CD14-positive monocyte (primary cell): ENCODE data around the gene GIPC3. TPM values are rescaled to one million over a fixed set of nuclear protein-coding genes. Genes with fewer than 3 reads are reported as not detected.

Source experiments
- DNase-seq, 3 donors: peaks; one replicate each; pipeline ENCODE4 v3.0.0-alpha.2; 2011 to 2022
- H2AFZ ChIP-seq: 2 replicates; pipeline ENCODE4 v1.6.0; 2012; ENCODE audit warnings: mild to moderate bottlenecking, low read depth, low read length, inconsistent platforms; ENCODE audit not compliant: insufficient read depth, poor library complexity, severe bottlenecking
- H3K27ac ChIP-seq, 2 donors: 1 replicate in 1 of 2; 2 replicates in 1 of 2; pipeline ENCODE4 v1.5.1; 2012 to 2013; ENCODE audit warnings: low read length in 2 of 2, control low read depth in 1 of 2, inconsistent platforms in 1 of 2, low read depth in 1 of 2, mild to moderate bottlenecking in 1 of 2
- H3K27me3 ChIP-seq, 2 donors: one replicate each; pipeline versions ENCODE4 v1.6.0 to v1.6.1; 2011 to 2013; ENCODE audit warnings: low read length in 2 of 2; ENCODE audit not compliant: control insufficient read depth in 2 of 2, insufficient read depth in 2 of 2
- H3K36me3 ChIP-seq, 2 donors: replicated peaks in 1 of 2; 1 replicate in 1 of 2; 2 replicates in 1 of 2; pipeline versions ENCODE4 v1.5.1 to v1.6.1; 2012 to 2013; ENCODE audit warnings: low read length in 2 of 2, control low read depth in 1 of 2, inconsistent platforms in 1 of 2, mild to moderate bottlenecking in 1 of 2; ENCODE audit not compliant: insufficient read depth in 2 of 2, control insufficient read depth in 1 of 2
- H3K4me1 ChIP-seq, 2 donors: 1 replicate in 1 of 2; 2 replicates in 1 of 2; pipeline versions ENCODE4 v1.5.1 to v1.6.1; 2012 to 2013; ENCODE audit warnings: low read length in 2 of 2, control low read depth in 1 of 2, inconsistent platforms in 1 of 2, mild to moderate bottlenecking in 1 of 2, moderate library complexity in 1 of 2; ENCODE audit not compliant: insufficient read depth in 2 of 2, control insufficient read depth in 1 of 2
- H3K4me2 ChIP-seq: replicated peaks from 2 replicates; pipeline ENCODE3; 2012; ENCODE audit warnings: low read length, moderate library complexity, mild to moderate bottlenecking; ENCODE audit not compliant: poor library complexity, severe bottlenecking; ENCODE audit errors: extremely low read depth
- H3K4me3 ChIP-seq, 3 experiments: fragments of 200-600 bp in 1 of 3; sonication (generic) in 1 of 3; replicated peaks in 1 of 3; 1 replicate in 2 of 3; 2 replicates in 1 of 3; pipeline ENCODE4 v1.5.1; 2011 to 2013; ENCODE audit warnings: low read length in 3 of 3, mild to moderate bottlenecking in 3 of 3, control low read depth in 2 of 3, low read depth in 2 of 3, inconsistent platforms in 1 of 3, moderate library complexity in 1 of 3
- H3K79me2 ChIP-seq: 2 replicates; pipeline ENCODE4 v1.6.0; 2012; ENCODE audit warnings: mild to moderate bottlenecking, control low read depth, inconsistent platforms, low read length, moderate library complexity; ENCODE audit not compliant: insufficient read depth
- H3K9ac ChIP-seq: 2 replicates; pipeline ENCODE4 v1.6.0; 2017; ENCODE audit warnings: low read length, mild to moderate bottlenecking; ENCODE audit not compliant: insufficient read depth, poor library complexity, severe bottlenecking
- H3K9me3 ChIP-seq, 2 donors: replicated peaks in 1 of 2; 1 replicate in 1 of 2; 2 replicates in 1 of 2; pipeline versions ENCODE4 v1.5.1 to v1.6.1; 2012 to 2013; ENCODE audit warnings: low read length in 2 of 2, control low read depth in 1 of 2; ENCODE audit not compliant: control insufficient read depth in 1 of 2, insufficient read depth in 1 of 2
- H4K20me1 ChIP-seq: 2 replicates; pipeline ENCODE4 v1.6.0; 2012; ENCODE audit warnings: mild to moderate bottlenecking, low read length, control low read depth, moderate library complexity; ENCODE audit not compliant: insufficient read depth
- H3K27ac Mint-ChIP-seq, 7 donors: one replicate each; pipeline ENCODE4 v1.8.0; 2020; ENCODE audit warnings: mild to moderate bottlenecking in 7 of 7, mixed read lengths in 7 of 7, moderate library complexity in 6 of 7, inconsistent platforms in 2 of 7
- H3K27me3 Mint-ChIP-seq, 3 donors: one replicate each; pipeline ENCODE4 v1.8.0; 2021 to 2022; ENCODE audit warnings: low read depth in 3 of 3, mild to moderate bottlenecking in 3 of 3, mixed read lengths in 3 of 3, moderate library complexity in 3 of 3, inconsistent platforms in 1 of 3
- H3K36me3 Mint-ChIP-seq, 2 donors: one replicate each; pipeline ENCODE4 v1.8.0; 2020; ENCODE audit warnings: mixed read lengths in 2 of 2, inconsistent platforms in 1 of 2, mild to moderate bottlenecking in 1 of 2
- H3K4me1 Mint-ChIP-seq: one replicate; pipeline ENCODE4 v1.8.0; 2020; ENCODE audit warnings: mild to moderate bottlenecking, mixed read lengths
- H3K4me3 Mint-ChIP-seq, 2 donors: one replicate each; pipeline ENCODE4 v1.8.0; 2020; ENCODE audit warnings: mild to moderate bottlenecking in 2 of 2, mixed read lengths in 2 of 2, moderate library complexity in 1 of 2
- H3K9me3 Mint-ChIP-seq, 7 donors: one replicate each; pipeline ENCODE4 v1.8.0; 2020 to 2022; ENCODE audit warnings: mixed read lengths in 7 of 7, mild to moderate bottlenecking in 6 of 7, moderate library complexity in 6 of 7, inconsistent platforms in 2 of 7
- CTCF ChIP-seq: fragments of 200-600 bp; IDR thresholded peaks from one replicate; pipeline ENCODE4 v1.8.0; 2022; ENCODE audit warnings: antibody characterized with exemption, mild to moderate bottlenecking
- WGBS: methylation state at CpG from one replicate; pipeline ENCODE4 v1.1.5; 2013; ENCODE audit warnings: missing lambda C conversion rate; ENCODE audit not compliant: insufficient coverage; 5-methylcytosine and 5-hydroxymethylcytosine counted together
- intact Hi-C, 2 donors: fragments of 100-400 bp; cut with micrococcal nuclease; formaldehyde crosslinking; loops; one replicate each; pipeline versions ENCODE4 v1.15.0 to v1.15.1; 2023
- polyA plus RNA-seq, 3 donors: library from polyadenylated mRNA; depleted of rRNA in 1 of 3; unstranded in 2 of 3; stranded (reverse) in 1 of 3; fragments of 300-500 nt in 2 of 3; fragments of >200 nt in 1 of 3; fragmentation: Illumina TruSeq in 2 of 3; gene quantifications; 1 replicate in 2 of 3; 2 replicates in 1 of 3; pipeline ENCODE4 v1.2.3, GENCODE V29; 2012 to 2021

GIPC3 gene
- polyA plus RNA-seq, 3 donors = 0.03 TPM; not detected in 2

DNA sequence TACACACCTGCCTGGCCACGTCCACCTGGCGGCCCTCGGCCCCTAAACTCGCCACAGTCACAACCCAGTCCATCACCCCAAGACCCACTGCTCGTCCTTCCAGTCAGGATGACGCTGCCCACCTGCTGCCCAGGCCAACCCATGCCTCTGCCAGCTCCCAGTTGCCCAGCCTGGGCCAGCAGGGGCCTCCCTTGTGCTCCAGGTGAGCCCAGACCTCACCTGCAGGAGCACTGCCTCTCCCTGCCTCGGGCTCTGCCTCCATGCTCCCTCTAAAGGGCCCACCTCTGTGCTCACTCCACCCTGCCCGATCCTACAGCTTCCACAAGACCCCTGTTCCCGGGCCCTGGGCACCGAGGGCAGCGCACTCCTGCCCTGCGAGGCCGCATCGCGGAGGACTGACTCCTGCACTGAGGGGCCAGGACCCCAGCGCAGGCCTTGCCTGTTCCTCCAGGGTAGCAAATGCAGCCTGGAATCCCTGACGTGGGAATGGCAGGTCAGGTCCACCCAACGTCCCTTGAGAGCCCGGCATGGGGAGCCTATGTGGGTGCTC is 49.3 kb downstream of the GIPC3 start:
- Mint-ChIP-seq H3K4me3 (no peak overlapping the region), H3K4me1 (no peaks in the 10 kb centered on the region), H3K9me3 (no peaks in the 10 kb centered on the region), H3K27me3 (peaks cover 0 to 2% (median 2%) of the 10 kb centered on the region in 3 donors), H3K27ac (peak overlapping the region in 1 of 7 donors; percentile 64), H3K36me3 (peaks cover 32 to 68% of the 10 kb centered on the region in 2 donors)
- Histone ChIP-seq H3K9me3 (no peaks in the 10 kb centered on the region), H3K27ac (no peak overlapping the region), H4K20me1 (no peaks in the 10 kb centered on the region), H3K4me3 (no peak overlapping the region), H3K36me3 (peaks cover 55% of the 10 kb centered on the region in 2 donors), H3K4me1 (no peaks in the 10 kb centered on the region), H3K79me2 (no peaks in the 10 kb centered on the region), H3K9ac (no peak overlapping the region), H3K4me2 (no peak overlapping the region), H2AFZ (no peak overlapping the region), H3K27me3 (no peaks in the 10 kb centered on the region)
- TF ChIP-seq CTCF = no peak
- WGBS = 96% methylated on average over 19 of the region's 19 CpGs
- intact Hi-C loops = no loop called here
- no peak for DNase-seq

- no peaks in the 10 kb centered on the region for H3K9me3 ChIP-seq
These were observed 51.2 kb downstream of the GIPC3 start for GRCh38 chr19:3636506-3636905.

More at GRCh38 chr19:3636506-3636905, 51.2 kb downstream of the GIPC3 start:
- no peak overlapping the region for H2AFZ ChIP-seq
- H3K27ac ChIP-seq = no peak overlapping the region
- no peak for DNase-seq
- no peak overlapping the region for H3K9ac ChIP-seq
- H3K36me3 ChIP-seq = peaks cover 58 to 59% of the 10 kb centered on the region in 2 donors
- no peaks in the 10 kb centered on the region for H3K79me2 ChIP-seq
- H4K20me1 ChIP-seq = no peaks in the 10 kb centered on the region
- Mint-ChIP-seq H3K27ac (peak overlapping the region in 1 of 7 donors; percentile 26), H3K27me3 (peaks cover 0 to 2% (median 2%) of the 10 kb centered on the region in 3 donors), H3K9me3 (no peaks in the 10 kb centered on the region), H3K4me3 (no peak overlapping the region), H3K4me1 (no peaks in the 10 kb centered on the region), H3K36me3 (peaks cover 39 to 68% of the 10 kb centered on the region in 2 donors)
- WGBS = 93% methylated on average over 19 of the region's 20 CpGs
- intact Hi-C loops = no loop called here
- no peaks in the 10 kb centered on the region for H3K27me3 ChIP-seq
- H3K4me1 ChIP-seq = no peaks in the 10 kb centered on the region
- no peak overlapping the region for H3K4me2 ChIP-seq
- no peak overlapping the region for H3K4me3 ChIP-seq
- TF ChIP-seq CTCF = no peak
